Activated CD8-positive, alpha-beta memory T cell treated with anti-CD3 and anti-CD28 coated beads, Interleukin-2, amount 50 U/mL, for 1 hour (primary cell): ENCODE data around the gene ERI2.

ENCODE experiments used
- DNase-seq: peaks from one replicate; pipeline ENCODE4 v3.0.0-alpha.2; 2020; ENCODE audit errors: extremely low read depth

The ERI2 gene

GRCh38 chr16:20806168-20807050 is at the start of gene ERI2, which contains the start of gene REXO5:
ERI2 (minus strand) TSS chr16:20806472; CDS start chr16:20806430, 42 bp downstream.
REXO5 (plus strand) TSS chr16:20806527; CDS start chr16:20806954, 427 bp downstream.
- DNase-seq: peak; percentile 35

GRCh38 chr16:20854963-20855362 is 48.7 kb upstream of the ERI2 start:
- no peak for DNase-seq

- no peak for DNase-seq
These were observed 47.8 kb upstream of the ERI2 start for GRCh38 chr16:20853981-20854620.

GRCh38 chr16:20853143-20853542 is 46.9 kb upstream of the ERI2 start:
- no peak for DNase-seq

DNA sequence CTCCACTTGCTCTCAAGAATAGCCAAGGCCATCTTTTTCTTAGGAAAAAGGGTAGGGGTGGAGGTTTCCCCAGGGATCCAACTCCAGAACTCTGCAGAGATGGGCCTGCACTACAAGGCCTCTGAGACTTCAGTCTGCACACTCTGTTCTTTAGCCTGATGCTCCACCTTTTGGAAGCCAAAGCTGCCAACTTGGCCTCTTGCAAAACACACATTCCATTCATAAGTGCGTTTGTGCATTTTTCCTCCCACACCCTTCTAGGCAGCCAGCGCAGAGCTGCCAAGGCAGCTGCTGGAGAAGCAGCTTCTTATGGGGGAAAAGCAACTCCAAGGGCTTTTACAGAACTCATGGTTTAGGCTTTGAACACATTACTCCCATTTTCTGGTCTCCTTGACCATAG is 45.3 kb upstream of the ERI2 start:
- DNase-seq: no peak

- DNase-seq: no peak
These were observed 44.7 kb upstream of the ERI2 start for GRCh38 chr16:20850981-20851380.

DNA sequence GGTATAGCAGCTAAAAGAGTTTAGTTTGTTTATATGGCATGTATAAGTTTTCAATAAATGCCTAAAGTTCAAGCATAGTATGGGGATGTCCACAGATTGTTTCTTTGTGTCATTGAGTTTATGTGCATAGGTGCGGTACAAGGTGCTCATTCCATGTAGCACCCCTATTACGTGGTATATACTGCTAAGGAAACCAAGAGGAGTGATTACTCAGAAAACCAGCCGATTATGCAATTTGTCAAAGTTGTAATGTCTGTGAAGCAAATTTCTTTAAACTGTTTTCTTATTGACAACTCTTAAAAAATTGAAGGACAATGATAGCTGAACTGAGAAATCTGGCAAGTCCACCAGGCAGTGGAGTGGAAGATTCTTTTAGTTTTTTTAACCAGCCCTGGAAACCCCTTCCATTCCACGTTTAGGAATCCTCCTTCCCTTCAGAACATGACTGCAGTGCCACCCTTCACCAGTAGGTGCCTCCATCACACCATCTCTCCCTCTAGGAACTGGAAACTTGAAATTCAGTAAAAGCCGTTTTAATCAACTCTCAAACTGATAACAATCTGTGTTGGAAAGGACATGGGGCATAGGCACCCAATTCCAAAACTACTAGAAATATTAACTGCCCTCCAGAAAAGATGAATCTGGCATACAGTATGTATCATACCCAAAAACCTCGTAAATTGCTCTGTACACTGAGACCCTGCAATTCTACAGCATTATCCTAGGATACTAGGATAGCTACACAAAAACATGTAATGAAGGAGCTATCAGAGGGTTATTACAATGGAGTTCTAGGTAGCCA is 43.5 kb upstream of the ERI2 start:
- peak; percentile 18 for DNase-seq

- DNase-seq: no peak
These were observed 41.3 kb upstream of the ERI2 start for GRCh38 chr16:20847550-20847949.

GRCh38 chr16:20846551-20846950 is 40.3 kb upstream of the ERI2 start:
- DNase-seq: no peak

DNA sequence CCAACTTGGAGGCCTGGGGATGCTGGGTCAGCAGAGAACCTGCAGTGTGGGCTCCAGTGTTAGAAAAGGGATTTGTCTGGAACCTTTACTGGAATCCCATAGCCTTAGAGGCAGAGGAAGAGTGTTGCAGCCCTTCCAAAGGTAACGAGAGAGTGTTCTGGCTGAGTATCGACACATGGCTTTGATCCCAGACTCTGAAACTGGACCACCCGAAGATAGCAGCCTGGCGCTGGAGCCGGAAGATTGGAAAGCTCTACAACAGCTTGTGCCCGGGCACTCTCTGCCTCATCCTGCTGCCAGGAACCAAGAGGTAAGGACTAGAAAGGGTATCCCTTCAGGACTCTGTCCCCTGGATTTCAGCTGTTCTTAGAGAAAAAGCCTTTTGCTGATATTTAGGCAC is 39.8 kb upstream of the ERI2 start:
- DNase-seq: no peak

GRCh38 chr16:20844588-20844987 is 38.3 kb upstream of the ERI2 start:
- DNase-seq: no peak

- no peak for DNase-seq
These were observed 37.8 kb upstream of the ERI2 start for GRCh38 chr16:20844054-20844453.

DNA sequence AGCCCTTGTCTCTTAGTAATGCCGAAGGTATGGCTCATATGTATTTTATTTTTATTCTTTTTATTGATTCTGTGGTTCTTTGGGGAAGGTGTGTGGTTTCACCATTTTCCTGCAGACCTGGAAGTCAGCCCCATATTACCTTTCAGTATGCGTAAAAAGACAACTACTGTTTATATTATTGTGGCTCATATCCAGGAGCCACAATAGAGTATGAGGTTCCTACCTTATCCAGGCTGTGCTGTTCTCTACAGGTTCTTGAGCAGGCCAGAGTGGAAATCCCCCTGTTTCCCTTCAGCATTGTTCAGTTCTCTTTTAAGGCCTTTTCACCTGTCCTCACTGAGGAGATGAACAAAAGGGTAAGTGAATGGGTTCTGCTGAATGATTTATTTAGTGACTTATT is 33.2 kb upstream of the ERI2 start:
- no peak for DNase-seq

DNA sequence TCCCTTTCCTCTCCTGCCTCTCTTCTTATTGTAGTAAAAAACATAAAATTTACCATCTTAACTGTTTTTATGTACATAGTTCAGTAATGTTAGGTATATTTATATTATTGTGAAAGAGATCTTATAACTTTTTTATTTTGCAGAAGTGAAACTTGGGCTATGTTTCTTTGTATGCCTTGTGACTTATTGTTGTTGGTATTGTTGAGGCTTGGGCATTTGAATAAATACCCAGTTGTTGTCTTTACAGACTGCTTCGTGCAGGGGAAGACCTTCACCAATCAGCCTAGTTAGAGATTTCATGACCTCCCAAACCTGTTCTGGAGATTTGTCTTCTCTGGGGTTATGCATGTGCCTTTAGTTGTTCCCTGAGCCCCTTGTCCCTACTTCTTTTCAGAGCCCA is 32.0 kb upstream of the ERI2 start:
- DNase-seq: no peak

- no peak for DNase-seq
These were observed 26.8 kb upstream of the ERI2 start for GRCh38 chr16:20833086-20833485.

DNA sequence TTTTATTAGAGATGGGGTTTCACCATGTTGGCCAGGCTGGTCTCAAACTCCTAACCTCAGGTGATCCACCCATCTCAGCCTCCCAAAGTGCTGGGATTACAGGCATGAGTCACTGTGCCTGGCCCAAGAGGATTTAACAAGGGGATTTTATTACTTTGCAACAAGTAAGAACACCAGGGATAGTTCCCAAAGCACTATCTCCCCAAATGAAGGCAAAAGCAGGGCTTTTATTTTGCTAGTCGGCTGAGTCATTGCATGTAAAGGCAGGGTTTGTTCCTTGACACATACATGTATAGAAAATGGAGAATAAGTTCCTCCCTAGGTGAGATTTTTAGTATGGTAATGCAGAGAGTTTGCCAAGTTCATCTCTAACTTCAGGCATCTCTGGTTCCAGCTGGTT is 24.1 kb upstream of the ERI2 start:
- no peak for DNase-seq

DNA sequence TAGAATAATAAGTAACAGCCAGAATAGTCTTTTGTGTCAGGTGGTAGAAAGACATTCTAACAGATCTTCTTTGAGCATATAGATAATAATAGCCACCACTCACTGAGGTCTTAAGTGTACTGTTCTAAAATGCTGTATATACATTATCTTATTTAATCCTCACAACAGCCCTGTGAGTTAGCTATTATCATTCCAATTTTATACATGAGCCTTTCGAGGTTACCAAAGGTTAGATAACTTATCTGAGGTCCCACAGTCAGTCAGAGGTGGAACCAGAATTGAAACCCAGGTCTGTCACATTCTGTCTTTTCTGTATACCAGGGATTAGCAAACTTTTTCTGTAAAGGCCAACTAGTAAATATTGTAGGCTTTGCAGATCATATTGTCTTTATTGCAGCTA is 23.3 kb upstream of the ERI2 start:
- DNase-seq: no peak

DNA sequence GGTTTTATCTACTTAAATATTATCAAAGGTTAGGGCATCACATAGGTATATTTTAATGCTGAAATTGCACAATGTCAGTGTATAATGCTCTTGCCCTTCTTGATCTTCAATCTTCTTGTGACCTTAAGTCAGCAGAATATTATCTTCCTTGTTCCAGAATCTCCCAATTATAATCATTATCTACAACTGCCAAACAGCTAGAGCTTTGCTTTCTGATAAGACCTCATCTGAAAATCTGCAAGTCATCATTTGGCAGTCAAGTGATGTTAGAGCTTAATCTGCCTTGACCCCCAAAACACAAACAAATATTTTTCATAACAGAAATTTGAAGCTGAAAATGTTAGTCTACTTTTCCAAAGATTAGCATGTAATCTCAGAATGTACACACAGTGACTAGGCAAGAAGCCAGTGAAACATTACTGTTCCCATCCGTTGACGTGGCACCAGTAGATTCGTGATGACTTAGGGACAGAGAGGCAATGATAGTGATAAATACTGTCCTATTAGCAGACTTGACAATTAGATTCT is 19.8 kb upstream of the ERI2 start:
- no peak for DNase-seq

DNA sequence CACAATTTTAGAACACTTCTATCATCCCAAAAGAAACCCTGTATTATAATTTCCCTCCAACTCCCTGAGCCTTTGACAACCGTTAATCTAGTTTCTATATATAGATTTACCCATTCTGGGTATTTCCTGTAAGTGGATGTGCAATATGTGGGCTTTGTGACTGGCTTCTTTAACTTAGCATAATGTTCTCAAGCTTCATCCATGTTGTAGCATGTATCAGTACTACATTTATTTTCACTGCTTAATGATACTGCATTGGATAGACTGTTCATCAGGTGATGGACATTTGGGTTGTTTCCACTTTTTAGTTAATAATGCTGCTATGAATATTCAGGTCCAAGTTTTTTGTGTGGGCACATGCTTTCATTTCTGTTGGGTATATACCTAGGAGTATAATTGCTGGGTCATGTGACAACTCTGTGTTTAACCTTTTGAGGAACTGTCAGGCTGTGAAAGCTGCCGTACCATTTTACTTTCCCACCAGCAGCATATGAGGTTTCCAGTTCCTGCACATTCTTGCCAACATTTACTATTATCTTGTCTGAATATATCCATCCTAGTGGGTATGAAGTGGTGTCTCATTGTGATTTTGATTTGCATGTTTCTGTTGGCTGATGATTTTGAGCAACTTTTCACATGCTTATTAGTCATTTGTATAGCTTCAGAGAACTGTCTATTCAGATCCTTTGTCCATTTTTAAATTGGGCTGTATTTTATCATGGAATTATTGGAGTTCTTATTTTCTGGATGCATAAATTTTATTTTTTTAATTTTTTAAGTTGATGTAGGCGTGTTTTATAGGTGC is 16.5 kb upstream of the ERI2 start:
- no peak for DNase-seq

- no peak for DNase-seq
These were observed 15.4 kb upstream of the ERI2 start for GRCh38 chr16:20821682-20822081.

DNA sequence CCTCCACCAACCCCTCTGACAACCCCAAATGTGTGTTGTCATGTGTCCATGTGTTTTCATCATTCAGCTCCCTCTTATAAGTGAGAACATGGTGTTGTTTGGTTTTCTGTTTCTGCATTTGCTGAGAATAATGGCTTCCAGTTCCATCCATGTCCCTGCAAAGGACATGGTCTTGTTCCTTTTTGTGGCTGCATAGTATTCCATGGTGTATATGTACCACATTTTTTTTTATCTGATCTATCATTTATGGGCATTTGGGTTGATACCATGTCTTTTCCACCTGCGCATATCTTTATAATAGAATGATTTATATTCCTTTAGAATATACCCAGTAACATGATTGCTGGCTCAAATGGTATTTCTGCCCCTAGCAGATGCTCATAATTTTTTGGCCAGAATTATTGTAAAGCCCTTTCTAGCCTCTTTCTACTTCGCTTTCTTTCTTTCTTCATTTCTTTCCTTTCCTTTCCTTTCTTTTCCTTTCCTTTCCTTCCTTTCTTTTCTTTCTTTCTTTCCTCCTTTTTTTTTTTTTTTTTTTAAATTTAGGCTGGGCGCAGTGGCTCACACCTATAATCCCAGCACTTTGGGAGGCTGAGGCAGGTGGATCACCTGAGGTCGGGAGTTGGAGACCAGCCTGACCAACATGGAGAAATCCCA is 12.8 kb upstream of the ERI2 start:
- no peak for DNase-seq
